GM21526 (cell line): ENCODE results near the gene ANO2.
"Not testable (repeated sequence)": the region's sequence is repeated elsewhere in the genome, so short reads cannot be mapped to it uniquely, and the experiment has no call there.

Experiments
- ATAC-seq: cut with Tn5 transposase; IDR thresholded peaks from one replicate; pipeline ENCODE4 v1.9.1; 2021; ENCODE audit warnings: moderate library complexity; ENCODE audit not compliant: unreplicated experiment, low FRiP score

The ANO2 gene

DNA sequence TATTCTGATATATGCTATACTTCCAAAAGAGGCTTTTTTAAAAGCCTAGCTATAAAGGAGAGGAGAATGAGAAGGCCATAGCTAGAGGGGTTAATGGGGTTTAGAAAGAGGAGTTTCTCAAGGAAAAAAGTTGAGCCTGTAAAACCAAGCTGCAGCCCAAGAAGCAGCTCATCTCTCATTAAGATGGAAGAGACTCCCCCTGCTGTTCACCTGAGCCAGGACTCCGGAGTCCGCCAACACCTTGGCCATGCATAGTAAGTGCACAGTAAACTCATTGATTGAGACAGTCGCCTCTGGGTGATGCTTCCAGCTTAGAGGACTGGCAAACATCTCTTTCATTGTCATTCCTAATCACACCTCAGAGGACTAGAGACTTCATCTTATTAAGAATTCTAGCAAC lies 46.2 kb downstream of the ANO2 start:
- ATAC-seq, result no peak

DNA sequence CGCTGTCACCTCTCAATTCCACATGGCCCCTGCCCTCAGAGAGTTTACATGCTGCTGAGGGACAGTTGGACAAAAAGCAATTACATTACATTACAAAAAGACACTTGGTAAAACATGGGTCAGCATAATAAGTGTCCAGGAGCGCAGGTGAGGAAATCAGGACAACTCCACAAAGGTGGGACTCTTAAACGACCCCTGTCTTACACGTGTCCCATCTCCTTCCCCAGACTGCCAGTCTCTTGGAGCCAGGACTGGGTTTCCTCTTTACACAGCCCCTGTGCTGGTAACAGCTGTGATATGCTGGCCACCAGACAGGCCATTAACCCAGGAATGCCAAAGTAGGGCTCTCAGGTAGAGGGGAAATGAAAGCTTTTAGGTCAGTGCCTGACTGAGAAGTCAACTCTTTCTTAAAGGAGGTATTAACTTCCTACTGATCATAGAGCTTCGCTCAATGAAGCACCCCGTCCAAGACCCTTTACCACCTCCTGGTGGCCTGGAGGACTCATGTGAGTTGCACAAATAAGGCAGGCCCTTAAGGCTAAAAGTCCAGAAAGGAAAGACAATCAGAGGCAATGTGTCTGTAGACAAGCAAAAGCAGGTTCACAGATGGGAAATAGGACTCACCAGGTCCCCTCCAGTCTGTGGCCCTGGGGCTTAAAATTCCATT lies 55.5 kb downstream of the ANO2 start:
- no peak for ATAC-seq

DNA sequence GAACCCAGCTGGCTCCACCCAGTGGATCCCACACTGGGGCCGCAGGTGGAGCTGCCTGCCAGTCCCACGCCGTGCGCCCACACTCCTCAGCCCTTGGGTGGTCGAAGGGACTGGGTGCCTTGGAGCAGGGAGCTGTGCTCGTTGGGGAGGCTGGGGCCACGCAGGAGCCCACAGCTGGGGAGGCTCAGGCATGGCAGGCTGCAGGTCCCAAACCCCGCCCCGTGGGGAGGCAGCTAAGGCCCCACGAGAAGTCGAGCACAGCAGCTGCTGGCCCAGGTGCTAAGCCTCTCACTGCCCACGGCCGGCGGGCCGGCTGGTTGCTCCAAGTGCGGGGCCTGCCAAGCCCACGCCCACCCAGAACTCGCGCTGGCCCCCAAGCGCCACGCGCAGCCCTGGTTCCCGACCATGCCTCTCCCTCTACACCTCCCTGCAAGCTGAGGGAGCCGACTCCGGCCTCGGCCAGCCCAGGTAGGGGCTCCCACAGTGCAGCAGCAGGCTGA lies 56.2 kb downstream of the ANO2 start:
- no peak for ATAC-seq

DNA sequence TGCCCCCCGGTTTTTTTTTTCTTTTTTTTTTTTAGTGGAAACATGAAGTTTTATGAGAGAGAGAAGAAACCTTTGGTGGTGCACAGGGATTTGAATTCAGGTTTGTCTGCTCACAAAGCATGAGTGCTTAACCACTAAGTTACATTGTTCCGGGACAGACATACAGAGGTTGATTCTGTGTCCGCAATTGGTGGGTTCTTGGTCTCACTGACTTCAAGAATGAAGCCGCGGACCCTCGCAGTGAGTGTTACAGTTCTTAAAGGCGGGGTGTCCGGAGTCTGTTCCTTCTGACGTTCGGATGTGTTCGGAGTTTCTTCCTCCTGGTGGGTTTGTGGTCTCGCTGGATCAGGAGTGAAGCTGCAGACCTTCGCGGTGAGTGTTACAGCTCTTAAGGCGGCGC lies 57.2 kb downstream of the ANO2 start:
- not testable (repeated sequence) for ATAC-seq

DNA sequence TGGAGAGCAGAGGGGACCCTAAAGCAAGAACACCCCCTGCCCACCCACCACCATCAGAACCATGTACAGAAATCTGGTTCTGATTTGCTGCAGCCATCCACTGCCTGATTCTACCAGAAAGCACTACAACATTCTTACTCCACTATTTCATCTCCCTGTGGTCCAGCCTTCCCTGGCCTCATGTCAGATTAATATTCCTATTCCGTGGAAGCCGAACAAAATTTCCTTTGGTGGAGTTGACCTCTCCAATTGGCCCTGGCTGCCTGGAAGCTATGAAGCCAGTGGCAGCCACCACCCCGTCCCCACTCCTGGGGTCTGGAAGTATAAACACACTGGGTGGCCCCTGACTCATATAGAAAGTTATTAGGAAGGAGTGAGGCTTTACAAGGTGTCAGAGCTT lies 60.2 kb downstream of the ANO2 start:
- ATAC-seq, result no peak

DNA sequence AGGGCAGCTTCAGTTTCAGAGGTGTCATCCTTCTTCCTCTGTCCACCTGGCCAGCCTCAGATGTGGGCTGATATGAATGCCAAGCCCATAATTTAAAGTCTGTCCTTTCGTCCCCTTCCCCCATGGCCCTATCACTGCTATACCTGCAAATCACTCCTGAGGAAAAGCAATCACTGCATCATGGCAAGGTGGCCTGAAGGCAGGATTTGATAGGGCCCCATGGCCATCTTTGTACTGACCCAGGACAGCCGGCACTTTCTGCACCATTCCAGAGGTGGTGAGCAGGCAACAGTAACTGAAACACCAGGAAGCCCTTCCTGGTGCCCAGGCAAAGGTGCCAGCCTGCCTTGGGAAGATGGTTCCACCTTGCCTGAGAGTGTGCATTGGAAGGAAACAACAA lies 60.8 kb downstream of the ANO2 start:
- ATAC-seq, result no peak

DNA sequence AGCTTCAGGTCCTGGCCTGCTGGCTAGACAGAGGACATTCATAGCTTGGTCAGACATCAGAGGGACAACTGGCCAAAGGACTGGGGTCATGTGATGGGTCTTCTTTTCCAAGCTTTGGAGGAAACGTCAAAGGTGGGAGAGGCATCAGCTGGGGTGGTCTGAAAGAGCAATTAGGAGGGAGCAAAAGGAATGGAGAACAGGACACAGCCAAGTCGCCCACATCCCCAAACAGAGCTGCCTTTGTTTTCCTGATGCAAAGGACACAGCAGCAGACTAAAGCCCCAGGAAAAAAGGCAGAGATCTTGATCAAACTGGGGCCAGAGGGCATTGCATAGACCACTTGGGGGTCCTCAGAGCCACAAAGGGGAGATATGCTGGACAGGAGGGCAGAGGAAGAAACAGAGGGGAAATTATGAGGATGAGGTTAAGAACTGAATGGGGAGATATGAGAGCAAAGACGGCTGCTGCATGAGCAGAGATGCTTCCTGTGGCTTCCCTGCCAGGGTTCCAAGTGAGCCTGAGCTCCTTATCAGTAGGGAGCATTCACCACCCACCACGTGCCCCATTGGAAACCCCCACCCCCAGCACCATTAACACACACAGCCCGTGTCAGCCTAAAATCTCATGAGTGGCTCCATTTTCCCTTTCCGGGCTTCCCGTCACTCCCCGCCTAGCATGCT lies 62.4 kb downstream of the ANO2 start:
- ATAC-seq, result no peak

DNA sequence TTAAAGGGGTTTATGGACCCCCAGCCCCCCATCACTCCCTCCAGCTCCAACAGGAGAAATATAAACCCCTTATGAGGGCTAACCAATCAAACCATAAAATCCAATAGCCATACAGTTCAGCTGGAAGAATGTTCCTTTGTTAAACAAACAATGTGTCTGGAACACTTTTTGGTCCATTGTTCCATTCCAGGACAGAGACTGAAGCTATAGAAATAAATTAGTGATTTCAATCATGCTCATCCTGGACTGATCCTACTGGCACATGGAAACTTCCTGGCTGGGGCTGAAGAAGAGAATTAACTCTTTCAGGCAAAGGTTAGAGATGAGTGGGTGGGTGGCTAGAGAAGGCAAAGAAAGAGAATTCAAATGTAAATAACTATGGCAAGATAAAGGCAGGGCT lies 63.4 kb downstream of the ANO2 start:
- ATAC-seq, result no peak

DNA sequence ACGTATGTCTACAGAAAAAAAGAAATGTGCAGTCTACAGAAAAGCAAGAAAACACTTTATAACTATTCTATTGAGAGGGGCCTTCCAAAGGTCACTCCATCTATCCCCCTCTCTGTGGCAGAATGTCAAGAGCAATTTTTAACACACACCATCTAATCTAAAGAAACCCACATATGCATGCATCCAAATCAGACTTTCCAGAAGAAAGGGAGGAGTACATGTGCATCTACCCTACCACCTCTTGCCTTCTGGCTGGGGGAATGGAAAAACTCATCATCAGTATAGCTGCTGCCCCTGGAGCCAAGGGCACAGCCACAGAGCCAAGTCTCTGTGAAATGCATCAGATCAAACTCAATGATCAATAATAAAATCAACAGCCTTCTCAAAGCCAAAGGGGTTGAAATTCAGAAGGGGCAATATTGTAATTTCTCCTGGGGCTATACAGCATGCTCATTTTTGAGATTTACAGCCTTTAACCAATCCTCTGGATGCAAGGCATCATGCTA lies 63.9 kb downstream of the ANO2 start:
- ATAC-seq, result no peak

DNA sequence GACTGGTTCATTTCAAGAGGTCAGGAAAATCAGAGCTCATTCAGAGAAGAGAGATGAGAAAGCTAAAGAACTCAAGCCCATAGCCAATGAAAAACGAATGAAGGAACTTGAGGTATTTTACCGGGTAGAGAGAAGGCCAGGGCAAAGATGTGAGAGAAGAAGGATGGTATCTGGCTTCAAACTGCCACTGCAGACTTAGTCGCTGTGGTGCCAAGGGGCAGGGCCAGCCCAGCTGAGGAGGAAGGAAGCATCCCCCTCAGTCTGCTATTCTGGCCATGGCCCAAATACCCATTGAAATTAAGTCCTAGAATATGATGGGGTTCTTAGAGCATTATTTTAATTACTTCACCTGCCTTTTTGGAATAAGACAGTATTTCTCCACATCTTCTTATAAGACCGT lies 69.2 kb downstream of the ANO2 start:
- no peak for ATAC-seq

DNA sequence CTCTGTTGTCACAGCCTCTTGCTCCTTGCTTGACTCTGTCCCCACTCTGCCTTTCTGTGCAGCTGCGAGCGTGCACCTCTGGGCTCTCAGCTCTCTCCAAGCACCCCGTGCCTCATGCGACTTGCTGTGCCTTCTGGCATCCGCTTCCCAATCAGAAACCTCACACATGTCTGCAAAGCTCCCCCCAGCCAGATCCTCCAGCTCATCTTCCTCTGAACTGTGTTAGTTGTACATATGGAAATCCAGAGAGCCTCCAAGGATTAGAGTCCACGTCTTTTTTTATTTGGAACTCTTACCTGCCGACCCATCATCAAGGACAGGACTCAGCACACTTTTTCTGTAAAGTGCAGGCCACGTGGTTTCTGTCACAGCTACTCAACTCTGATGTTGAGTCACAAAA lies 70.5 kb downstream of the ANO2 start:
- ATAC-seq, result no peak

DNA sequence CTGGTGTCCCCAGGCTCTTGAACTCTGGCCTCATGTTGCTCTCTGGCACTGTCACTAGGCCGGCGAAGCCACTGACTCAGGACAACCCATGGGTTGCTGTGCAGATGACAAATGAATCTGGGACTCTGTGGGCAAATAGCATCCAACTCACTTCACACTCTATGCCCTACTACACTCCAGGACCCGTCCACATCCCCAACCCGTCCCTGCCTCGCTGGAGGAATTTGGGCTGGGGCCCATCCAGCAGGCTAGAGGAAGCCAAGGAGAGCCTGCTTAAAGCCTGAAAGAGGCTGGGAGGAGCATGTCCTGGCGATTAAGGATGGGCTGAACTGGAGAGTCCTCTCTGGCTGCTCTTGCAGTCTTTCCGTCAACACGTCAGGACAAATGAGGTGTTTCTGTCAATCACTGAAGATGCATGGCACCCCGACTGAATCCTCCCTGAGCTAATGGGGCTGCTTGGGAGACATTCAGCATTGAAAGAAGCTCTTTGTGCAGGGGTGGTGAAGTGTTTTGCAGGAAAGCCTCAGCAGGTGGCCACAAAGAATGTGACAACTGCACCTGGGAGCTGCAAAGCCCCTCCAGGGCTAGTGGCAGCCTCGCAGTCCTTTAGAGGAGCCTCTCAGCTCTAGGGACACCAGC lies 71.7 kb downstream of the ANO2 start:
- no peak for ATAC-seq

DNA sequence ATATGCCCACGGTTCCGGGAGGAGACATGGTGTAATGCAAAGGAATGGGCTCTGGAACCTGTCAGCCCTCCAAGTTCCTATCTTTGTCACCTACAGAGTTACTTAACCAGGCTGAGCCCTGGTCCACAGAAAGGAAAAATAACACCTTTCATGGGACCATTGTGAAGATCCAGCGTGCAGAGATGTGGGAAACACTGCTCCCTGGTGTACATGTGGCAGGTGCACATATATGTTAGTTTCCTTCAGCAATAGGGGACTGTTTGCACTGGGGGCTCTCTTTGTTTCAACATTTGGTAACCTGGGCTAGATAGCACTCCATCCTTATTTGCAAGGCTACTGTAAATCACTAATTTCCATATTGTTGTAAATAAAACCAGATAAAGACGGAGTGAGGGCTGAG lies 72.3 kb downstream of the ANO2 start:
- ATAC-seq, result no peak

DNA sequence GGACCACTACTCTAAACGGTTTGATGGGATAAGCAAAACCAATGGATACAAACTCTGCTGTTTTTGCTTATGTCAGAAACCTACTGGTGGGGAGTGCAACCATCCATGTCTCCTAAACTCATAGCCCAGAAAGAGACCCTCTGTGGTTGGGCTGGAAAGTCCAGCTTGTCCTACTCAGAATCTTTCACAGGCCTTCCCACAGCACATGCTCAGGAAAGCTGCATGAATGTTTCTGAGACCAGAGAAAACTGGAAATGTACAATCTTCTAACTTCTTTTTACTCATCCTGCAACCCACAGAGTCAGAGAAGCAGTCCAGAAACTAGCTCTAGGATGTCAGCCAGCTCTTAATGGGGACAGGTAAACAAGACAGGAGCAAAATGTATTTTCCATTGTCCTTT lies 73.3 kb downstream of the ANO2 start:
- no peak for ATAC-seq

DNA sequence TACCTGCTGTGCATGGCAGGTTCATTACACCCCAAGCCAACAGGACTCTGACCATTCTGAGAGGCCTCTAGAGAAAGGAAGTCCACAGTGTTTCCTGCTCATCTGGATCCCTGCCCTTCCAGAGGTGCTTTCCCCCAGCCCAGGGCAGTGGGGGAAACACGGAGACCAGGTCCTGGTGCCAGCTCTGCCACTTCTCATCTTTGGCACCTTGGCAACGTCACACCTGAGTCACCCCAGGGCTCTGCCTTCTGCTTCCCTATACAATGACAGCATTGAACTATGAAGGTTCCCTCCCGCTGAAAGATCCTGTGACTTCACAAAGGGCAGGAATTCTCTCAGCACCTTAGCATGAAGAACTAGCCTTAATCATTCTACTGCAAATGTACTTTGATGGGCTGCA lies 74.9 kb downstream of the ANO2 start:
- ATAC-seq, result no peak

DNA sequence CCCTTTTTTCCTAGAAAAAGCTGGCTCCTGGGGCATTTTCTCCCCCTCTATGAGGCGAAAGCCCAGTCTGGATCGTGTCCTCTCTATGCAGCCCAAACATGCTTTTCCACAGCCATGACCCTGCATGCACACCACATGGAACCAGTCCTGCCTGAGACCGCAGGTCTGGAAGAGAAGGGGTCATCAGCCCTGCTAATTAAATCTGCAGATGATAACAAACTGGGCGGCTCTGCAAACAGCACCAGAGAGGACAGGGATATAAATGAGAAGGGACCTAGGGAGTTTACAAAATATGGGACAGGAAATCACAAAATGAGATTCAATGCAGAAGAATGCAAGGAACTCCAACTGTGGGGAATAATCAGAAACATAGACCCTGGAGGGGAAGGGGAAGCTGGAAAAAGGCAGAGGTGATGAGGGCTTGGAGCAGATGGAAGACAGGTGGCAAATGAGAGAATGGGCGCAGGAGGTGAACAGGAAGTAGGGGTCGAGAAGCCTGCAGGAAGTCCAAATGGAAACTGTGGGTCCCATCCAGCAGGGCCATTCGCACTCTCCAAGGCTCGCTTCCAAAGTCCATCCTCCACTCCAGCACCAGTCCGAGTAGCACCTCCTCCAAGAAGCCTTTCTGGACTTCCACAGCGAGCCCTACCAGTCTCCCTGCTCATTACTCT lies 76.3 kb downstream of the ANO2 start:
- no peak for ATAC-seq

DNA sequence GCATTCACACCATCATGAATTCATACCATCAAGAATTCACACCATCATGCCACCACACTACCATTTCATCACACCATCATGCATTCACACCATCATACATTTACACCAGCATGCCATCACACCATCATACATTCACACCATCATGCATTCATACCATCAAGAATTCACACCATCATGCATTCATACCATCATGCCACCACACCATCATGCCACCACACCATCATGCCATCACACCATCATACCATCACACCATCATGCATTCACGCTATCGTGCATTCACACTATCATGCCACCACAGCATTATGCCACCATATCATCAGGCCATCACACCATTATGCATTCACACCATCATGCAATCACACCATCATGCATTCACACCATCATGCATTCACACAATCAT lies 79.7 kb downstream of the ANO2 start:
- ATAC-seq, result no peak

DNA sequence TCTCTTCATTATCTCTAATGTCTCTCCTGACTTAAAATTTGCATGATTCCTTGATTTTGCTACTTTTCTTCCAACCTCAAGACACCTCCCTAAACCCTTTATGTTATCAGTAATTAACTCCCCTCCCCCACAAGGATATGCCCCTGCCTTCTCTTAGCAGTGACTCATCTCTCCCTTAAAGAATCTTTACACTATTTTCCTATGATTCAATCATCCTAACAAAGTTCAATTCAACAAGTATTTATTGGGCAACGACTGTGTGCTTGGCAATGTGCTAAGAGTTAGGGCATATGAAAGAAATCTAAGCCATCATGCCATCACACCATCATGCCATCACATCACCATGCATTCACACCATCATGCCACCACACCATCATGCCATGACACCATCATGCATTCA lies 80.1 kb downstream of the ANO2 start:
- no peak for ATAC-seq

DNA sequence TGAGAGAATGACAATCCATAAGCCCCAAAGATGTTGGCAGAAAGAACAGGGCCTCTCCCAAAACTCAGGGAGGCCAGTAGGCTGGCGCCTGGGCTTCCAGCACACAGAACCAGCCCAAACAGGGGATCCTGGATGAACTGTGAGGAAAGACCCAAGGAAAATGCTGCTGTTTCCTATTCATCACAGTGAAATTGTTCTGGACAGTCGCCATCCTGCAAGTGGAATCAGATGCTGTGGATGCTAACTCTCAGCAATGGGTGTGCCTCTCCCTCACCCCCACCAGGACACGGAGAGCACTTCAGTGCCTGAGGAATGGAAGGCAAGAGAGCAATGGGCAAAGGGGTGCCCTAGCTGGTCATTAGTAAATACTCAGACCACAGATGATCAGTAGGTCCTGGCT lies 80.8 kb downstream of the ANO2 start:
- no peak for ATAC-seq

DNA sequence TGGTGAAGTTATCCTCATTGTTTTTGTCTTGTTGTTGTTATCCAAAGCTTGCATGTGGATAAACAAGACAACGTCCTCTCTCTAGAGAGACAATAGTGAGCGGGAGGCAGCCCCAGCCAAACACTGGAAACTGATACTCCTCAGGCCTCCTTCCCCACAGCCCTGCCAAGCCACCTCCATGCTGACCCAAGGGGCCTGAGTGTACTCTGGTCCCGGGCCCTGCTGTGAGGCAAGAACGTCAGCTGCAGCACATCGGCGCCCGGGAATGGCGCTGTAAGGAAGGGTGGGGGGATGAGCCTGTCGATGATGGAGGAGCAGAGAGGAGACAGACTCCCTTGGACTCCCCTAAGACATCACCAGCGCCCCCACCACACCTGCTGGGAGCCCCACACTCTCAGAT lies 83.6 kb downstream of the ANO2 start:
- no peak for ATAC-seq

DNA sequence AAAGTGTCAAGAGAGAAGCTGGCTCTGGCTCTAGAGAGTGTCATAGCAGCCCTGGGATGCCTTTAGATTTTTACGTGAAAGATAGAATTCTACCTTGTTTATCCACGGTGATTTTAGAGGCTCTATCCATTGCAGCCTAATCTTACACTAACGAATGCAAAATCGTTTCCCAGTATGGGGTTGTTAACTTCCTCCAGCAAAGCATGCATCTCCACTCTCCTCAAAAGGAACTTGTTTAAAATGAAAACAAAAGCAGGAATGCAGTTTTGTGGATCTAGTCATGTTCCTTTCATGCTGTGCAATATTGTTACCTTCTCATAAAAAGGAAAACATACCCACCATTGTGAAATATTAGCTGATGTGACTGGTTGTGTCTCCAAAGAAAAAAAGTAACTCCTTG lies 88.4 kb downstream of the ANO2 start:
- ATAC-seq, result no peak
